ENCODE measurements around the gene CBLC. TPM values are rescaled to one million over a fixed set of nuclear protein-coding genes. Genes with fewer than 3 reads are reported as not detected.

CBLC gene
- polyA plus RNA-seq, 1 of the 3 experiments (the other 2 are of a cell fraction) = not detected

DNA sequence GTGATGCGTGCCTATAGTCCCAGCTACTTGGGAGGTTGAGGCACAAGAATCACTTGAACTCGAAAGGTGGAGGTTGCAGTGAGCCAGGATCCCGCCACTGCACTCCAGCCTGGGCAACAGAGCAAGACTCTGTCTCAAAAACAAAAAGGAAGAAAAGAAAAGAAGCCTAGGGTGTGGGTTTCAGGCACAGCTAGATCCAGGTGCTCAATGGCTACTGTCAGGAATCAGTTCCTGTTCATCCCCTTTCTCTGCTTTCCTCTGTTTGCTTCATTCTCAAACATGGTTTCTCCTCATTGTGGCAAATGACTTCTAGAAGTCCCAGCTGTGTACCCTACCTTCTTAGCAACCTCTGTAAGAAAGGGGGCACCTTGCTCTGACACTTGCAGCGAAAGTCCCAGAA is 5.9 kb downstream of the CBLC start:
- Histone ChIP-seq H2AFZ (ENCODE audit: low read depth) (no peak overlapping the region), H3K79me2 (ENCODE audit: insufficient read depth) (no peaks in the 10 kb centered on the region), H4K20me1 (ENCODE audit: insufficient read depth) (no peaks in the 10 kb centered on the region), H3K4me2 (no peak overlapping the region), H3K27ac (ENCODE audit: low read depth in 2 of 2, low read length in 1 of 2) (no peak overlapping the region), H3K36me3 (replicated peaks in 1 of 2; ENCODE audit: control insufficient read depth in 1 of 2, insufficient read depth in 2 of 2, low read length in 1 of 2) (no peaks in the 10 kb centered on the region), H3K4me1 (ENCODE audit: control insufficient read depth in 1 of 2, insufficient read depth in 2 of 2, low read depth in 1 of 2, low read length in 1 of 2) (no peaks in the 10 kb centered on the region), H3K4me3 (ENCODE audit: low read depth in 2 of 2, low read length in 1 of 2) (no peak overlapping the region), H3K9me3 (no peaks in the 10 kb centered on the region), H3K9ac (no peak overlapping the region), H3K9me2 (no peaks in the 10 kb centered on the region), H3K27me3 (ENCODE audit: insufficient read depth) (no peaks in the 10 kb centered on the region), H3F3A (replicated peaks; ENCODE audit: insufficient read depth) (peaks cover 3% of the 10 kb centered on the region)
- ChIA-PET CTCF (interaction anchor here (0.6 to 5.3 kb wide), 43 partner anchors 9 to 969 kb away, joined by 3 to 74 read pairs (median 5); partner anchors contain the start of genes BCAM, CEACAM16, NECTIN2 and TOMM40), POLR2A (no interaction called here)
- WGBS (ENCODE audit: low lambda C conversion rate) = 65% methylated on average over 4 of the region's 4 CpGs
- TF ChIP-seq TCF12 (IDR thresholded peaks at IDR 0.05) = no peak
- TF ChIP-seq, protein P1, sequence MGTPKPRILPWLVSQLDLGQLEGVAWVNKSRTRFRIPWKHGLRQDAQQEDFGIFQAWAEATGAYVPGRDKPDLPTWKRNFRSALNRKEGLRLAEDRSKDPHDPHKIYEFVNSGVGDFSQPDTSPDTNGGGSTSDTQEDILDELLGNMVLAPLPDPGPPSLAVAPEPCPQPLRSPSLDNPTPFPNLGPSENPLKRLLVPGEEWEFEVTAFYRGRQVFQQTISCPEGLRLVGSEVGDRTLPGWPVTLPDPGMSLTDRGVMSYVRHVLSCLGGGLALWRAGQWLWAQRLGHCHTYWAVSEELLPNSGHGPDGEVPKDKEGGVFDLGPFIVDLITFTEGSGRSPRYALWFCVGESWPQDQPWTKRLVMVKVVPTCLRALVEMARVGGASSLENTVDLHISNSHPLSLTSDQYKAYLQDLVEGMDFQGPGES (IDR thresholded peaks at IDR 0.05; ENCODE audit: low read depth, low read length) = no peak
- no peak for TF ChIP-seq EZH2phosphoT487 (IDR thresholded peaks at IDR 0.05; ENCODE audit: borderline replicate concordance, low read depth)
- no peak for TF ChIP-seq GABPA (IDR thresholded peaks at IDR 0.05; ENCODE audit: low read depth)
- TF ChIP-seq RXRA (IDR thresholded peaks at IDR 0.05; ENCODE audit: borderline replicate concordance, low read depth) = no peak
- TF ChIP-seq TEAD4 (IDR thresholded peaks at IDR 0.05; ENCODE audit: borderline replicate concordance, insufficient read depth) = no peak
- no peak for TF ChIP-seq SMC3 (IDR thresholded peaks at IDR 0.05; ENCODE audit: low read depth, low read length)
- TF ChIP-seq, protein P2, sequence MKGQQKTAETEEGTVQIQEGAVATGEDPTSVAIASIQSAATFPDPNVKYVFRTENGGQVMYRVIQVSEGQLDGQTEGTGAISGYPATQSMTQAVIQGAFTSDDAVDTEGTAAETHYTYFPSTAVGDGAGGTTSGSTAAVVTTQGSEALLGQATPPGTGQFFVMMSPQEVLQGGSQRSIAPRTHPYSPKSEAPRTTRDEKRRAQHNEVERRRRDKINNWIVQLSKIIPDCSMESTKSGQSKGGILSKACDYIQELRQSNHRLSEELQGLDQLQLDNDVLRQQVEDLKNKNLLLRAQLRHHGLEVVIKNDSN (IDR thresholded peaks at IDR 0.05; ENCODE audit: borderline replicate concordance, low read depth) = no peak
- TF ChIP-seq FOXJ3 (CRISPR knock-in tag; IDR thresholded peaks at IDR 0.05) = no peak
- TF ChIP-seq, protein P3, sequence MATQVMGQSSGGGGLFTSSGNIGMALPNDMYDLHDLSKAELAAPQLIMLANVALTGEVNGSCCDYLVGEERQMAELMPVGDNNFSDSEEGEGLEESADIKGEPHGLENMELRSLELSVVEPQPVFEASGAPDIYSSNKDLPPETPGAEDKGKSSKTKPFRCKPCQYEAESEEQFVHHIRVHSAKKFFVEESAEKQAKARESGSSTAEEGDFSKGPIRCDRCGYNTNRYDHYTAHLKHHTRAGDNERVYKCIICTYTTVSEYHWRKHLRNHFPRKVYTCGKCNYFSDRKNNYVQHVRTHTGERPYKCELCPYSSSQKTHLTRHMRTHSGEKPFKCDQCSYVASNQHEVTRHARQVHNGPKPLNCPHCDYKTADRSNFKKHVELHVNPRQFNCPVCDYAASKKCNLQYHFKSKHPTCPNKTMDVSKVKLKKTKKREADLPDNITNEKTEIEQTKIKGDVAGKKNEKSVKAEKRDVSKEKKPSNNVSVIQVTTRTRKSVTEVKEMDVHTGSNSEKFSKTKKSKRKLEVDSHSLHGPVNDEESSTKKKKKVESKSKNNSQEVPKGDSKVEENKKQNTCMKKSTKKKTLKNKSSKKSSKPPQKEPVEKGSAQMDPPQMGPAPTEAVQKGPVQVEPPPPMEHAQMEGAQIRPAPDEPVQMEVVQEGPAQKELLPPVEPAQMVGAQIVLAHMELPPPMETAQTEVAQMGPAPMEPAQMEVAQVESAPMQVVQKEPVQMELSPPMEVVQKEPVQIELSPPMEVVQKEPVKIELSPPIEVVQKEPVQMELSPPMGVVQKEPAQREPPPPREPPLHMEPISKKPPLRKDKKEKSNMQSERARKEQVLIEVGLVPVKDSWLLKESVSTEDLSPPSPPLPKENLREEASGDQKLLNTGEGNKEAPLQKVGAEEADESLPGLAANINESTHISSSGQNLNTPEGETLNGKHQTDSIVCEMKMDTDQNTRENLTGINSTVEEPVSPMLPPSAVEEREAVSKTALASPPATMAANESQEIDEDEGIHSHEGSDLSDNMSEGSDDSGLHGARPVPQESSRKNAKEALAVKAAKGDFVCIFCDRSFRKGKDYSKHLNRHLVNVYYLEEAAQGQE (IDR thresholded peaks at IDR 0.05; ENCODE audit: low read depth, low read length) = no peak
- no peak for TF ChIP-seq CHD2 (IDR thresholded peaks at IDR 0.05; ENCODE audit: low read length, partially characterized antibody)
- TF ChIP-seq FOXM1 (IDR thresholded peaks at IDR 0.05; ENCODE audit: low read depth) = no peak
- no peak for TF ChIP-seq ELF1 (IDR thresholded peaks at IDR 0.05)
- TF ChIP-seq, protein P4, sequence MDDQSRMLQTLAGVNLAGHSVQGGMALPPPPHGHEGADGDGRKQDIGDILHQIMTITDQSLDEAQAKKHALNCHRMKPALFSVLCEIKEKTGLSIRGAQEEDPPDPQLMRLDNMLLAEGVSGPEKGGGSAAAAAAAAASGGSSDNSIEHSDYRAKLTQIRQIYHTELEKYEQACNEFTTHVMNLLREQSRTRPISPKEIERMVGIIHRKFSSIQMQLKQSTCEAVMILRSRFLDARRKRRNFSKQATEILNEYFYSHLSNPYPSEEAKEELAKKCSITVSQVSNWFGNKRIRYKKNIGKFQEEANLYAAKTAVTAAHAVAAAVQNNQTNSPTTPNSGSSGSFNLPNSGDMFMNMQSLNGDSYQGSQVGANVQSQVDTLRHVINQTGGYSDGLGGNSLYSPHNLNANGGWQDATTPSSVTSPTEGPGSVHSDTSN (IDR thresholded peaks at IDR 0.05) = no peak
- no peak for TF ChIP-seq MXI1 (IDR thresholded peaks at IDR 0.05; ENCODE audit: low read depth, low read length)
- TF ChIP-seq, protein P5, sequence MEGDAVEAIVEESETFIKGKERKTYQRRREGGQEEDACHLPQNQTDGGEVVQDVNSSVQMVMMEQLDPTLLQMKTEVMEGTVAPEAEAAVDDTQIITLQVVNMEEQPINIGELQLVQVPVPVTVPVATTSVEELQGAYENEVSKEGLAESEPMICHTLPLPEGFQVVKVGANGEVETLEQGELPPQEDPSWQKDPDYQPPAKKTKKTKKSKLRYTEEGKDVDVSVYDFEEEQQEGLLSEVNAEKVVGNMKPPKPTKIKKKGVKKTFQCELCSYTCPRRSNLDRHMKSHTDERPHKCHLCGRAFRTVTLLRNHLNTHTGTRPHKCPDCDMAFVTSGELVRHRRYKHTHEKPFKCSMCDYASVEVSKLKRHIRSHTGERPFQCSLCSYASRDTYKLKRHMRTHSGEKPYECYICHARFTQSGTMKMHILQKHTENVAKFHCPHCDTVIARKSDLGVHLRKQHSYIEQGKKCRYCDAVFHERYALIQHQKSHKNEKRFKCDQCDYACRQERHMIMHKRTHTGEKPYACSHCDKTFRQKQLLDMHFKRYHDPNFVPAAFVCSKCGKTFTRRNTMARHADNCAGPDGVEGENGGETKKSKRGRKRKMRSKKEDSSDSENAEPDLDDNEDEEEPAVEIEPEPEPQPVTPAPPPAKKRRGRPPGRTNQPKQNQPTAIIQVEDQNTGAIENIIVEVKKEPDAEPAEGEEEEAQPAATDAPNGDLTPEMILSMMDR (IDR thresholded peaks at IDR 0.05) = no peak
- TF ChIP-seq, protein P6, sequence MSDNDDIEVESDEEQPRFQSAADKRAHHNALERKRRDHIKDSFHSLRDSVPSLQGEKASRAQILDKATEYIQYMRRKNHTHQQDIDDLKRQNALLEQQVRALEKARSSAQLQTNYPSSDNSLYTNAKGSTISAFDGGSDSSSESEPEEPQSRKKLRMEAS (IDR thresholded peaks at IDR 0.05; ENCODE audit: low read depth) = no peak
- DNase-seq = no peak

All from SK-N-SH (cell line).